H9 (cell line): ENCODE measurements around the gene ROBO1. TPM values are rescaled to one million over a fixed set of nuclear protein-coding genes. Genes with fewer than 3 reads are reported as not detected.

Experiments used
- DNase-seq: peaks from one replicate; pipeline ENCODE4 v3.0.0-alpha.2; 2017
- H2AFZ ChIP-seq: one replicate; pipeline ENCODE4 v1.6.1; 2013; ENCODE audit warnings: mild to moderate bottlenecking, low read length, control low read depth, moderate library complexity
- H2AK5ac ChIP-seq: 2 replicates; pipeline ENCODE4 v1.6.1; 2013; ENCODE audit warnings: low read length, control low read depth, mixed read lengths; ENCODE audit not compliant: insufficient read length
- H2BK120ac ChIP-seq: one replicate; pipeline ENCODE4 v1.6.1; 2013; ENCODE audit warnings: low read depth, mild to moderate bottlenecking, low read length, control low read depth, inconsistent platforms; ENCODE audit not compliant: poor library complexity, severe bottlenecking
- H2BK12ac ChIP-seq: 2 replicates; pipeline ENCODE4 v1.6.1; 2013; ENCODE audit warnings: low read length, control low read depth, mixed read lengths, low read depth; ENCODE audit not compliant: insufficient read length
- H2BK15ac ChIP-seq: 2 replicates; pipeline ENCODE4 v1.6.1; 2013; ENCODE audit warnings: low read depth, low read length, control low read depth
- H2BK20ac ChIP-seq: one replicate; pipeline ENCODE4 v1.6.1; 2013; ENCODE audit warnings: low read depth, mild to moderate bottlenecking, low read length, control low read depth, inconsistent platforms; ENCODE audit not compliant: poor library complexity, severe bottlenecking
- H2BK5ac ChIP-seq: 2 replicates; pipeline ENCODE4 v1.6.1; 2013; ENCODE audit warnings: low read length, control low read depth, mixed read lengths; ENCODE audit not compliant: insufficient read length
- H3K14ac ChIP-seq: 2 replicates; pipeline ENCODE4 v1.6.1; 2013; ENCODE audit warnings: low read length, control low read depth; ENCODE audit not compliant: insufficient read depth
- H3K18ac ChIP-seq: 2 replicates; pipeline ENCODE4 v1.6.1; 2013; ENCODE audit warnings: low read depth, mild to moderate bottlenecking, mixed read lengths, low read length, control low read depth; ENCODE audit not compliant: insufficient read length
- H3K23ac ChIP-seq: 2 replicates; pipeline ENCODE4 v1.6.1; 2013; ENCODE audit warnings: low read length, control low read depth, mixed read lengths, low read depth; ENCODE audit not compliant: insufficient read length
- H3K23me2 ChIP-seq: 2 replicates; pipeline ENCODE4 v1.6.1; 2013; ENCODE audit warnings: low read depth, mild to moderate bottlenecking, mixed read lengths, low read length, control low read depth; ENCODE audit not compliant: insufficient read length, poor library complexity, severe bottlenecking
- H3K27ac ChIP-seq: 2 replicates; pipeline ENCODE4 v1.5.1; 2013; ENCODE audit warnings: low read length, control low read depth, mixed read lengths, low read depth; ENCODE audit not compliant: insufficient read length
- H3K27me3 ChIP-seq: 2 replicates; pipeline ENCODE4 v1.6.1; 2013; ENCODE audit warnings: low read length, control low read depth, inconsistent platforms; ENCODE audit not compliant: insufficient read depth
- H3K4ac ChIP-seq: 2 replicates; pipeline ENCODE4 v1.6.1; 2013; ENCODE audit warnings: low read depth, mild to moderate bottlenecking, control low read depth, inconsistent platforms, low read length, moderate library complexity
- H3K4me1 ChIP-seq: 2 replicates; pipeline ENCODE4 v1.6.1; 2013; ENCODE audit warnings: low read length, control low read depth, inconsistent platforms; ENCODE audit not compliant: insufficient read depth
- H3K4me2 ChIP-seq: 2 replicates; pipeline ENCODE4 v1.6.1; 2013; ENCODE audit warnings: low read length, control low read depth, mixed read lengths; ENCODE audit not compliant: insufficient read length, insufficient read depth
- H3K56ac ChIP-seq: 2 replicates; pipeline ENCODE4 v1.6.1; 2013; ENCODE audit warnings: low read depth, mild to moderate bottlenecking, mixed read lengths, low read length, control low read depth; ENCODE audit not compliant: insufficient read length
- H3K79me1 ChIP-seq: 2 replicates; pipeline ENCODE4 v1.6.1; 2013; ENCODE audit warnings: low read depth, mild to moderate bottlenecking, moderate library complexity, low read length, control low read depth, inconsistent platforms; ENCODE audit not compliant: insufficient read depth, poor library complexity, severe bottlenecking
- H3K79me2 ChIP-seq: 2 replicates; pipeline ENCODE4 v1.6.1; 2013; ENCODE audit warnings: low read length, control low read depth, inconsistent platforms; ENCODE audit not compliant: insufficient read depth
- H3K9ac ChIP-seq: 2 replicates; pipeline ENCODE4 v1.6.1; 2013; ENCODE audit warnings: low read length, control low read depth, mixed read lengths; ENCODE audit not compliant: insufficient read length; ENCODE audit errors: extremely low read depth
- H3K9me3 ChIP-seq: one replicate; pipeline ENCODE4 v1.6.1; 2013; ENCODE audit warnings: low read depth, low read length, inconsistent platforms; ENCODE audit not compliant: control insufficient read depth
- H3T11ph ChIP-seq: one replicate; pipeline ENCODE4 v1.6.1; 2013; ENCODE audit warnings: mild to moderate bottlenecking, low read length, control low read depth, inconsistent platforms
- H4K20me1 ChIP-seq: one replicate; pipeline ENCODE4 v1.6.1; 2013; ENCODE audit not compliant: control insufficient read depth, insufficient read length, insufficient read depth
- H4K5ac ChIP-seq: 2 replicates; pipeline ENCODE4 v1.6.1; 2013; ENCODE audit warnings: low read depth, mild to moderate bottlenecking, mixed read lengths, low read length, control low read depth; ENCODE audit not compliant: insufficient read length
- H4K8ac ChIP-seq: replicated peaks from 2 replicates; pipeline ENCODE4 v1.6.1; 2013; ENCODE audit warnings: low read length, control low read depth, mixed read lengths, low read depth; ENCODE audit not compliant: insufficient read length
- H4K91ac ChIP-seq: 2 replicates; pipeline ENCODE4 v1.6.1; 2013; ENCODE audit warnings: low read depth, mild to moderate bottlenecking, moderate library complexity, mixed read lengths, low read length, control low read depth; ENCODE audit not compliant: insufficient read length
- H3K27ac Mint-ChIP-seq, 3 experiments: 2 replicates in 2 of 3; 3 replicates in 1 of 3; pipeline ENCODE4 v1.8.0; 2020 to 2021; ENCODE audit warnings: mixed read lengths in 3 of 3, mild to moderate bottlenecking in 1 of 3, moderate library complexity in 1 of 3
- H3K27me3 Mint-ChIP-seq: 2 replicates; pipeline ENCODE4 v1.8.0; 2021; ENCODE audit warnings: low read depth, mild to moderate bottlenecking, moderate library complexity, mixed read lengths
- H3K36me3 Mint-ChIP-seq, 3 experiments: 2 replicates in 2 of 3; 3 replicates in 1 of 3; pipeline ENCODE4 v1.8.0; 2020 to 2021; ENCODE audit warnings: low read depth in 3 of 3, mixed read lengths in 3 of 3; ENCODE audit not compliant: insufficient read depth in 1 of 3
- H3K4me1 Mint-ChIP-seq, 2 experiments: 2 replicates each; pipeline ENCODE4 v1.8.0; 2020; ENCODE audit warnings: mixed read lengths in 2 of 2
- H3K4me3 Mint-ChIP-seq, 2 experiments: 2 replicates in 1 of 2; 3 replicates in 1 of 2; pipeline ENCODE4 v1.8.0; 2020 to 2021; ENCODE audit warnings: mild to moderate bottlenecking in 2 of 2, mixed read lengths in 2 of 2, moderate library complexity in 1 of 2
- H3K9me3 Mint-ChIP-seq, 2 experiments: 2 replicates in 1 of 2; 3 replicates in 1 of 2; pipeline ENCODE4 v1.8.0; 2020; ENCODE audit warnings: mild to moderate bottlenecking in 2 of 2, mixed read lengths in 2 of 2, moderate library complexity in 1 of 2
- WGBS: extraction: QIAGEN DNeasy Blood & Tissue Kit; methylation state at CpG from one replicate; pipeline ENCODE4 v1.1.7; 2013; ENCODE audit warnings: missing lambda C conversion rate, low lambda C conversion rate, mixed read lengths; ENCODE audit not compliant: insufficient read length; ENCODE audit errors: extremely low coverage; 5-methylcytosine and 5-hydroxymethylcytosine counted together
- total RNA-seq: library from RNA; stranded (reverse); gene quantifications from 2 replicates; pipeline ENCODE4 v1.2.1, GENCODE V29; 2021
- TF ChIP-seq, protein P1 (sequence below): fragments of 200-600 bp; sonication (generic); conservative IDR thresholded peaks from 3 replicates; pipeline ENCODE4 v1.8.0; 2021; ENCODE audit warnings: antibody characterized with exemption, mild to moderate bottlenecking

Gene ROBO1
- total RNA-seq, 1 experiment from 2014 or later: 62.7 TPM

DNA sequence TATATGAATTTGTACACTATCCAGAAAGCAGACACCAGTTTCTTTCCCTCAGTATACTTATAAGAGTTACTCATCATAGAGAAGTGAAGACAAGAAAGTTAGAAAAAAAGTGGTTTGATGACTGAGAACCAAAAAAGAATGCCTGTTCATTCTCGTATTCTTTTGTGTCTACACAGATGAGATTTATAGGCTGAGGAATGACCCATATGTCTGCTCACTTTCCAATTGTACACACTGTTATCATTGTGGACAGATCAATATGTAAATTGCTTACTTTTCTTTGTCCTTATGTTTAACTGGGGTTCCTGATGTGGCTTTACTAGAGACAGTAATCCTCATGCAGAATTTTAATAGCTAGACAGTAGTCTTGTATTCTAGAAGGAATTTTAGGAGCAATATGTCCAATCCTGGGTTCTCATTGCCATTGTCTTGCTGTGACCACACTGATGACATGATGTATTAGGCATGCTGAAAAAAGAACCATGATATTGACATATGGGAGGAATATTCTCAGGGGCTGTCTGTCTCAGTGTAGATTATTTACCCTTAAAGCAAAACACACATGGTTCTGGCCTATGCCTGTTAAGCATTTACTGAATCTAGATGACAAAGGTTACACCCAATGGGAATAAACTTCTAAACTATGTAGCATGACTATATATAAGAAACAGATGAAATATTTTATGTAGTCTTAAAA, 669.7 kb downstream of the ROBO1 start:
- Histone ChIP-seq H3K14ac (no peak overlapping the region), H3K79me1 (no peaks in the 10 kb centered on the region), H4K8ac (no peak overlapping the region), H3K4me2 (no peak overlapping the region), H3T11ph (no peak overlapping the region), H4K5ac (no peak overlapping the region), H3K27me3 (no peaks in the 10 kb centered on the region), H3K27ac (no peak overlapping the region), H3K18ac (no peak overlapping the region), H3K79me2 (no peaks in the 10 kb centered on the region), H3K23ac (no peak overlapping the region), H3K56ac (no peak overlapping the region), H2BK20ac (no peak overlapping the region), H3K23me2 (no peaks in the 10 kb centered on the region), H2BK5ac (no peak overlapping the region), H4K20me1 (no peaks in the 10 kb centered on the region), H4K91ac (no peak overlapping the region), H3K9ac (no peak overlapping the region), H3K4me1 (no peaks in the 10 kb centered on the region), H2BK120ac (no peak overlapping the region), H3K9me3 (no peaks in the 10 kb centered on the region), H2BK12ac (no peak overlapping the region), H2AK5ac (no peak overlapping the region), H3K4ac (no peak overlapping the region), H2BK15ac (no peak overlapping the region), H2AFZ (no peak overlapping the region)
- no CpG with 5 or more reads among the region's 1 CpG for WGBS
- H3K36me3 Mint-ChIP-seq: no peaks in the 10 kb centered on the region
- H3K9me3 Mint-ChIP-seq: no peaks in the 10 kb centered on the region
- no peaks in the 10 kb centered on the region for H3K27me3 Mint-ChIP-seq
- H3K27ac Mint-ChIP-seq: no peak overlapping the region
- DNase-seq: no peak
- TF ChIP-seq, protein P1, sequence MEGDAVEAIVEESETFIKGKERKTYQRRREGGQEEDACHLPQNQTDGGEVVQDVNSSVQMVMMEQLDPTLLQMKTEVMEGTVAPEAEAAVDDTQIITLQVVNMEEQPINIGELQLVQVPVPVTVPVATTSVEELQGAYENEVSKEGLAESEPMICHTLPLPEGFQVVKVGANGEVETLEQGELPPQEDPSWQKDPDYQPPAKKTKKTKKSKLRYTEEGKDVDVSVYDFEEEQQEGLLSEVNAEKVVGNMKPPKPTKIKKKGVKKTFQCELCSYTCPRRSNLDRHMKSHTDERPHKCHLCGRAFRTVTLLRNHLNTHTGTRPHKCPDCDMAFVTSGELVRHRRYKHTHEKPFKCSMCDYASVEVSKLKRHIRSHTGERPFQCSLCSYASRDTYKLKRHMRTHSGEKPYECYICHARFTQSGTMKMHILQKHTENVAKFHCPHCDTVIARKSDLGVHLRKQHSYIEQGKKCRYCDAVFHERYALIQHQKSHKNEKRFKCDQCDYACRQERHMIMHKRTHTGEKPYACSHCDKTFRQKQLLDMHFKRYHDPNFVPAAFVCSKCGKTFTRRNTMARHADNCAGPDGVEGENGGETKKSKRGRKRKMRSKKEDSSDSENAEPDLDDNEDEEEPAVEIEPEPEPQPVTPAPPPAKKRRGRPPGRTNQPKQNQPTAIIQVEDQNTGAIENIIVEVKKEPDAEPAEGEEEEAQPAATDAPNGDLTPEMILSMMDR: no peak
- no peak overlapping the region for H3K4me3 Mint-ChIP-seq
- no peaks in the 10 kb centered on the region for H3K4me1 Mint-ChIP-seq
